22Rv1 (cell line): ENCODE data around the gene AMBRA1.

Source experiments
- ZFX ChIP-seq: fragments of 450-650 bp; IDR thresholded peaks from 2 replicates; pipeline ENCODE4 v1.6.1; 2017; ENCODE audit warnings: antibody characterized with exemption, borderline replicate concordance
- TF ChIP-seq, protein P1 (sequence below): fragments of 450-650 bp; IDR thresholded peaks from 2 replicates; pipeline ENCODE4 v1.5.1; 2017; ENCODE audit warnings: mild to moderate bottlenecking

DNA sequence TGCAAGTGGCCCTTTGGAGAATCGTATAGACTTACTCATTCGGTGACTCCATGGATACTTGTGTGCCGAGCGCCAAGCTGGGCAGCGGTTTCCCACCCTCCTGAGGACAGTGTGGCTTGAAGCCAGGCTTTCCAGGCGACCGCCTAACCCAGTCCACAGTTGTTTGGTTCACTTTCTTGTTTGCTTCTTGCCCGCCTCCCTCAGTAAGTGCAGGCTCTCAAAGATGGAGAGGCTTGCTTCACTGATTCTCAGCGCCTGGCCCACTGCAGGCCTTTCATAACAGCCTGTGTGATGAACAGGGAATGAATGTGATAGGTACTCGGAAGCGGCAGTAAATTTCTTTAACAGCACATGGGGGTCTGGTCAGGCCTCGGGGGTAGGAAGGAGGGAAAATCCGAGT lies 223.6 kb downstream of the AMBRA1 start:
- TF ChIP-seq, protein P1, sequence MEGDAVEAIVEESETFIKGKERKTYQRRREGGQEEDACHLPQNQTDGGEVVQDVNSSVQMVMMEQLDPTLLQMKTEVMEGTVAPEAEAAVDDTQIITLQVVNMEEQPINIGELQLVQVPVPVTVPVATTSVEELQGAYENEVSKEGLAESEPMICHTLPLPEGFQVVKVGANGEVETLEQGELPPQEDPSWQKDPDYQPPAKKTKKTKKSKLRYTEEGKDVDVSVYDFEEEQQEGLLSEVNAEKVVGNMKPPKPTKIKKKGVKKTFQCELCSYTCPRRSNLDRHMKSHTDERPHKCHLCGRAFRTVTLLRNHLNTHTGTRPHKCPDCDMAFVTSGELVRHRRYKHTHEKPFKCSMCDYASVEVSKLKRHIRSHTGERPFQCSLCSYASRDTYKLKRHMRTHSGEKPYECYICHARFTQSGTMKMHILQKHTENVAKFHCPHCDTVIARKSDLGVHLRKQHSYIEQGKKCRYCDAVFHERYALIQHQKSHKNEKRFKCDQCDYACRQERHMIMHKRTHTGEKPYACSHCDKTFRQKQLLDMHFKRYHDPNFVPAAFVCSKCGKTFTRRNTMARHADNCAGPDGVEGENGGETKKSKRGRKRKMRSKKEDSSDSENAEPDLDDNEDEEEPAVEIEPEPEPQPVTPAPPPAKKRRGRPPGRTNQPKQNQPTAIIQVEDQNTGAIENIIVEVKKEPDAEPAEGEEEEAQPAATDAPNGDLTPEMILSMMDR: no peak
- TF ChIP-seq ZFX: no peak
